ENCODE results near the gene KIF16B. TPM values are rescaled to one million over a fixed set of nuclear protein-coding genes. Genes with fewer than 3 reads are reported as not detected.

Gene KIF16B
- total RNA-seq, 1 experiment from 2014 or later: 7.0 TPM

DNA sequence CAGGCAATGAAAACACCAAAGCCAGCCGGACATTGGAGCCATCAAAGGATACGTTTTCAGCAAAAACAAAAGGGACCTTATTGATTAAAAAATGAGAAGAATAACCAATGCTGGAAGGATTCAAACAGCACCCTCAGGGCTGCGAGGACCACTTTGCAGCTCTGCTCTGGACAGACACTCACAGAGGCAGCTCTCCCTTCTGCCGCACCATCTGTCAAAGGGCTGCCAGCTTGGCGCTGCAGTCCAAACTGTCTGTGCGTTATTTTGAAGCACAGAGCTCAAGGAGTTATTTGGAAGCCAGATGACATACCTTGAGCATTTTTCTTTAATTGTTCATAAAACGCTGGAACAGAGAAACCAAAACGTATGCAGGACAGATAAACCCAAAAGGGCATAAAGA is 85.2 kb downstream of the KIF16B start:
- Histone ChIP-seq H3K9me3 (ENCODE audit: control insufficient read depth in 1 of 2, insufficient read depth in 1 of 2, low read depth in 1 of 2, low read length in 2 of 2) (no peaks in the 10 kb centered on the region), H3K9me2 (ENCODE audit: insufficient read depth) (no peaks in the 10 kb centered on the region), H3K4me1 (ENCODE audit: control insufficient read depth in 1 of 2, insufficient read depth in 2 of 2, low read length in 2 of 2) (peaks cover 0 to 6% of the 10 kb centered on the region in 2 experiments; a peak in 1 of 4 replicates), H3K79me2 (ENCODE audit: insufficient read depth, low read length) (no peaks in the 10 kb centered on the region), H3K9ac (ENCODE audit: low read length) (no peak overlapping the region), H3K36me3 (ENCODE audit: control insufficient read depth in 1 of 2, insufficient read depth in 2 of 2, low read length in 2 of 2) (no peaks in the 10 kb centered on the region), H2AFZ (ENCODE audit: low read depth, low read length, poor library complexity, severe bottlenecking) (no peak overlapping the region), H4K20me1 (ENCODE audit: insufficient read depth) (no peaks in the 10 kb centered on the region), H3K27ac (ENCODE audit: low read depth, low read length) (no peak overlapping the region), H3K4me3 (replicated peaks in 1 of 2; ENCODE audit: low read depth in 1 of 2, low read length in 2 of 2) (no peak overlapping the region), H3K4me2 (ENCODE audit: low read length) (no peak overlapping the region), H3K27me3 (ENCODE audit: insufficient read depth, low read length) (no peaks in the 10 kb centered on the region)
- POLR2A ChIA-PET: no interaction called here
- CTCF ChIA-PET: no interaction called here
- intact Hi-C loops (cut with micrococcal nuclease): no loop called here
- no peak for TF ChIP-seq SIN3A (IDR thresholded peaks at IDR 0.05; ENCODE audit: low read depth)
- TF ChIP-seq TCF7L2 (IDR thresholded peaks at IDR 0.05; ENCODE audit: borderline replicate concordance, extremely low read depth, insufficient read depth, insufficient read length): no peak
- TF ChIP-seq, protein P1, sequence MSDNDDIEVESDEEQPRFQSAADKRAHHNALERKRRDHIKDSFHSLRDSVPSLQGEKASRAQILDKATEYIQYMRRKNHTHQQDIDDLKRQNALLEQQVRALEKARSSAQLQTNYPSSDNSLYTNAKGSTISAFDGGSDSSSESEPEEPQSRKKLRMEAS (IDR thresholded peaks at IDR 0.05): no peak
- TF ChIP-seq EZH2phosphoT487 (IDR thresholded peaks at IDR 0.05; ENCODE audit: borderline replicate concordance): no peak
- DNase-seq (ENCODE audit: low read depth, low spot score) (no peak), ATAC-seq (no peak)
- no TSS peak for BruUV-seq (replicated peaks)
- RAD21 ChIA-PET (ENCODE audit: low non-redundant PET in 1 of 2, low total read pairs in 2 of 2, uncharacterized antibody in 2 of 2, unreplicated experiment in 2 of 2): no interaction called here

- ATAC-seq (no peak), DNase-seq (ENCODE audit: low read depth, low spot score) (no peak)
- ChIA-PET POLR2A (no interaction called here), CTCF (no interaction called here), RAD21 (ENCODE audit: low non-redundant PET in 1 of 2, low total read pairs in 2 of 2, uncharacterized antibody in 2 of 2, unreplicated experiment in 2 of 2) (no interaction called here)
- Histone ChIP-seq H3K9ac (ENCODE audit: low read length) (no peak overlapping the region), H3K4me1 (ENCODE audit: control insufficient read depth in 1 of 2, insufficient read depth in 2 of 2, low read length in 2 of 2) (peaks cover 0 to 3% of the 10 kb centered on the region in 2 experiments; a peak in 1 of 4 replicates), H3K4me3 (replicated peaks in 1 of 2; ENCODE audit: low read depth in 1 of 2, low read length in 2 of 2) (no peak overlapping the region), H3K79me2 (ENCODE audit: insufficient read depth, low read length) (no peaks in the 10 kb centered on the region), H3K36me3 (ENCODE audit: control insufficient read depth in 1 of 2, insufficient read depth in 2 of 2, low read length in 2 of 2) (no peaks in the 10 kb centered on the region), H3K9me3 (ENCODE audit: control insufficient read depth in 1 of 2, insufficient read depth in 1 of 2, low read depth in 1 of 2, low read length in 2 of 2) (no peaks in the 10 kb centered on the region), H3K27me3 (ENCODE audit: insufficient read depth, low read length) (no peaks in the 10 kb centered on the region), H3K4me2 (ENCODE audit: low read length) (no peak overlapping the region), H3K9me2 (ENCODE audit: insufficient read depth) (no peaks in the 10 kb centered on the region), H4K20me1 (ENCODE audit: insufficient read depth) (no peaks in the 10 kb centered on the region), H3K27ac (ENCODE audit: low read depth, low read length) (no peak overlapping the region), H2AFZ (ENCODE audit: low read depth, low read length, poor library complexity, severe bottlenecking) (no peak overlapping the region)
- BruUV-seq (replicated peaks): no TSS peak
- intact Hi-C loops (cut with micrococcal nuclease): no loop called here
- TF ChIP-seq FOSL1 (IDR thresholded peaks at IDR 0.05; ENCODE audit: low read depth) (no peak), CBX3 (IDR thresholded peaks at IDR 0.05; ENCODE audit: low read depth) (no peak), SP1 (IDR thresholded peaks at IDR 0.05; ENCODE audit: low read depth) (no peak), TCF7L2 (IDR thresholded peaks at IDR 0.05; ENCODE audit: borderline replicate concordance, extremely low read depth, insufficient read depth, insufficient read length) (no peak), POLR2AphosphoS5 (IDR thresholded peaks at IDR 0.05; ENCODE audit: low read depth, low read length) (no peak), EZH2 (IDR thresholded peaks at IDR 0.05) (no peak), CTCF (IDR thresholded peaks at IDR 0.05 in 2 of 3, conservative IDR thresholded peaks at IDR 0.05 in 1 of 3; ENCODE audit: borderline replicate concordance in 1 of 3, insufficient read depth in 1 of 3, low read depth in 2 of 3, low read length in 2 of 3) (no peak), POLR2A (IDR thresholded peaks at IDR 0.05; ENCODE audit: borderline replicate concordance, extremely low read depth, insufficient read depth, insufficient read length) (no peak), RAD21 (IDR thresholded peaks at IDR 0.05; ENCODE audit: low read depth) (no peak), SIN3A (IDR thresholded peaks at IDR 0.05; ENCODE audit: low read depth) (no peak), SRF (IDR thresholded peaks at IDR 0.05; ENCODE audit: low read depth) (no peak), EZH2phosphoT487 (IDR thresholded peaks at IDR 0.05; ENCODE audit: borderline replicate concordance) (no peak), ELF1 (IDR thresholded peaks at IDR 0.05; ENCODE audit: borderline replicate concordance, low read depth) (no peak), JUND (IDR thresholded peaks at IDR 0.05) (no peak)
- TF ChIP-seq, protein P2, sequence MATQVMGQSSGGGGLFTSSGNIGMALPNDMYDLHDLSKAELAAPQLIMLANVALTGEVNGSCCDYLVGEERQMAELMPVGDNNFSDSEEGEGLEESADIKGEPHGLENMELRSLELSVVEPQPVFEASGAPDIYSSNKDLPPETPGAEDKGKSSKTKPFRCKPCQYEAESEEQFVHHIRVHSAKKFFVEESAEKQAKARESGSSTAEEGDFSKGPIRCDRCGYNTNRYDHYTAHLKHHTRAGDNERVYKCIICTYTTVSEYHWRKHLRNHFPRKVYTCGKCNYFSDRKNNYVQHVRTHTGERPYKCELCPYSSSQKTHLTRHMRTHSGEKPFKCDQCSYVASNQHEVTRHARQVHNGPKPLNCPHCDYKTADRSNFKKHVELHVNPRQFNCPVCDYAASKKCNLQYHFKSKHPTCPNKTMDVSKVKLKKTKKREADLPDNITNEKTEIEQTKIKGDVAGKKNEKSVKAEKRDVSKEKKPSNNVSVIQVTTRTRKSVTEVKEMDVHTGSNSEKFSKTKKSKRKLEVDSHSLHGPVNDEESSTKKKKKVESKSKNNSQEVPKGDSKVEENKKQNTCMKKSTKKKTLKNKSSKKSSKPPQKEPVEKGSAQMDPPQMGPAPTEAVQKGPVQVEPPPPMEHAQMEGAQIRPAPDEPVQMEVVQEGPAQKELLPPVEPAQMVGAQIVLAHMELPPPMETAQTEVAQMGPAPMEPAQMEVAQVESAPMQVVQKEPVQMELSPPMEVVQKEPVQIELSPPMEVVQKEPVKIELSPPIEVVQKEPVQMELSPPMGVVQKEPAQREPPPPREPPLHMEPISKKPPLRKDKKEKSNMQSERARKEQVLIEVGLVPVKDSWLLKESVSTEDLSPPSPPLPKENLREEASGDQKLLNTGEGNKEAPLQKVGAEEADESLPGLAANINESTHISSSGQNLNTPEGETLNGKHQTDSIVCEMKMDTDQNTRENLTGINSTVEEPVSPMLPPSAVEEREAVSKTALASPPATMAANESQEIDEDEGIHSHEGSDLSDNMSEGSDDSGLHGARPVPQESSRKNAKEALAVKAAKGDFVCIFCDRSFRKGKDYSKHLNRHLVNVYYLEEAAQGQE (IDR thresholded peaks at IDR 0.05; ENCODE audit: low read depth): no peak
These were observed 86.7 kb downstream of the KIF16B start for GRCh38 chr20:16486532-16486931.
